ENCODE measurements around the gene MMD2. TPM values are rescaled to one million over a fixed set of nuclear protein-coding genes. Genes with fewer than 3 reads are reported as not detected.

The MMD2 gene
- total and polyA plus RNA-seq, 2 experiments from 2014 or later, result not detected

DNA sequence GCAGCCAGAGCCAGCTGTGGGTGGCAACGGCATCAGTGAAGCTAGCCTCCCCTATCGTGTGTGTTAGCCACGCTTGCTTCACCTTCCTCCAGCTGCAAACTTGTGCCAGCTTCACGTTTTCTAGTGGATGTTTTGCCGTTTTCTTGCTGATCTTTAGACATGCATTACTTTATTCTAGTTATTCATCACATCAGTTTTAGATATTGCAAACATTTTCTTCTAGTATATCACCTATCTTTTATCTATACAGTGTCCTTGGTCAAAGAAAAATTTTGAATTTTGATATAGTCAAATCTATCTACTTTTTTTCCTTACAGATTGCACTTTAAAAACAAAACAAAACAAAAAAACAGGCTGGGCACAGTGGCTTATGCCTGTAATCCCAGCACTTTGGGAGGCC is 90.5 kb downstream of the MMD2 start:
- Histone ChIP-seq H3K9me2 (replicated peaks; ENCODE audit: insufficient read depth) (no peaks in the 10 kb centered on the region), H2AFZ (no peak overlapping the region), H3K4me2 (no peak overlapping the region), H3K36me3 (replicated peaks; ENCODE audit: insufficient read depth, low read depth) (no peaks in the 10 kb centered on the region), H3K4me1 (ENCODE audit: insufficient read depth) (peaks cover 3% of the 10 kb centered on the region), H3K27me3 (no peaks in the 10 kb centered on the region), H3K4me3 (no peak overlapping the region), H4K20me1 (ENCODE audit: insufficient read depth, poor library complexity, severe bottlenecking) (no peaks in the 10 kb centered on the region), H3K79me2 (no peaks in the 10 kb centered on the region), H3K9me3 (ENCODE audit: low read depth) (peaks cover 3% of the 10 kb centered on the region), H3K27ac (no peak overlapping the region)
- WGBS (ENCODE audit: low lambda C conversion rate, missing lambda C conversion rate), result 98% methylated on average over 5 of the region's 5 CpGs
- no peak for TF ChIP-seq EZH2phosphoT487 (IDR thresholded peaks at IDR 0.05; ENCODE audit: low read depth, severe bottlenecking, unreplicated experiment)
- TF ChIP-seq, protein P1, sequence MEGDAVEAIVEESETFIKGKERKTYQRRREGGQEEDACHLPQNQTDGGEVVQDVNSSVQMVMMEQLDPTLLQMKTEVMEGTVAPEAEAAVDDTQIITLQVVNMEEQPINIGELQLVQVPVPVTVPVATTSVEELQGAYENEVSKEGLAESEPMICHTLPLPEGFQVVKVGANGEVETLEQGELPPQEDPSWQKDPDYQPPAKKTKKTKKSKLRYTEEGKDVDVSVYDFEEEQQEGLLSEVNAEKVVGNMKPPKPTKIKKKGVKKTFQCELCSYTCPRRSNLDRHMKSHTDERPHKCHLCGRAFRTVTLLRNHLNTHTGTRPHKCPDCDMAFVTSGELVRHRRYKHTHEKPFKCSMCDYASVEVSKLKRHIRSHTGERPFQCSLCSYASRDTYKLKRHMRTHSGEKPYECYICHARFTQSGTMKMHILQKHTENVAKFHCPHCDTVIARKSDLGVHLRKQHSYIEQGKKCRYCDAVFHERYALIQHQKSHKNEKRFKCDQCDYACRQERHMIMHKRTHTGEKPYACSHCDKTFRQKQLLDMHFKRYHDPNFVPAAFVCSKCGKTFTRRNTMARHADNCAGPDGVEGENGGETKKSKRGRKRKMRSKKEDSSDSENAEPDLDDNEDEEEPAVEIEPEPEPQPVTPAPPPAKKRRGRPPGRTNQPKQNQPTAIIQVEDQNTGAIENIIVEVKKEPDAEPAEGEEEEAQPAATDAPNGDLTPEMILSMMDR (IDR thresholded peaks at IDR 0.05; ENCODE audit: poor library complexity), result no peak
- DNase-seq (ENCODE audit: low spot score), result no peak

GRCh38 chr7:4866528-4867496 is 92.2 kb downstream of the MMD2 start:
- Histone ChIP-seq H3K4me2 (no peak overlapping the region), H3K27ac (no peak overlapping the region), H3K4me3 (no peak overlapping the region), H3K27me3 (peaks cover 6% of the 10 kb centered on the region), H3K9me2 (replicated peaks; ENCODE audit: insufficient read depth) (no peaks in the 10 kb centered on the region), H3K9me3 (ENCODE audit: low read depth) (peaks cover 3% of the 10 kb centered on the region), H3K4me1 (ENCODE audit: insufficient read depth) (no peaks in the 10 kb centered on the region), H3K79me2 (no peaks in the 10 kb centered on the region), H2AFZ (no peak overlapping the region), H3K36me3 (replicated peaks; ENCODE audit: insufficient read depth, low read depth) (no peaks in the 10 kb centered on the region), H4K20me1 (ENCODE audit: insufficient read depth, poor library complexity, severe bottlenecking) (no peaks in the 10 kb centered on the region)
- no peak for DNase-seq (ENCODE audit: low spot score)
- TF ChIP-seq, protein P1 (IDR thresholded peaks at IDR 0.05; ENCODE audit: poor library complexity), result no peak
- no peak for TF ChIP-seq EZH2phosphoT487 (IDR thresholded peaks at IDR 0.05; ENCODE audit: low read depth, severe bottlenecking, unreplicated experiment)
- TF ChIP-seq EZH2 (IDR thresholded peaks at IDR 0.05; ENCODE audit: borderline replicate concordance), result no peak
- 75% methylated on average over 9 of the region's 9 CpGs for WGBS (ENCODE audit: low lambda C conversion rate, missing lambda C conversion rate)

- no peak overlapping the region for H3K4me3 ChIP-seq
- H3K4me2 ChIP-seq, result no peak overlapping the region
- no peaks in the 10 kb centered on the region for H4K20me1 ChIP-seq (ENCODE audit: insufficient read depth, poor library complexity, severe bottlenecking)
- no peaks in the 10 kb centered on the region for H3K9me2 ChIP-seq (replicated peaks; ENCODE audit: insufficient read depth)
- no peak overlapping the region for H2AFZ ChIP-seq
- no peaks in the 10 kb centered on the region for H3K9me3 ChIP-seq (ENCODE audit: low read depth)
- H3K36me3 ChIP-seq (replicated peaks; ENCODE audit: insufficient read depth, low read depth), result no peaks in the 10 kb centered on the region
- H3K4me1 ChIP-seq (ENCODE audit: insufficient read depth), result no peaks in the 10 kb centered on the region
- no peaks in the 10 kb centered on the region for H3K79me2 ChIP-seq
- peaks cover 24% of the 10 kb centered on the region for H3K27me3 ChIP-seq
- DNase-seq (ENCODE audit: low spot score), result no peak
- H3K27ac ChIP-seq, result no peak overlapping the region
- WGBS (ENCODE audit: low lambda C conversion rate, missing lambda C conversion rate), result 96% methylated on average over 14 of the region's 14 CpGs
- TF ChIP-seq, protein P1 (IDR thresholded peaks at IDR 0.05; ENCODE audit: poor library complexity), result no peak
- TF ChIP-seq EZH2phosphoT487 (IDR thresholded peaks at IDR 0.05; ENCODE audit: low read depth, severe bottlenecking, unreplicated experiment) (no peak), EZH2 (IDR thresholded peaks at IDR 0.05; ENCODE audit: borderline replicate concordance) (no peak)
Observed at GRCh38 chr7:4862156-4862555, 96.8 kb downstream of the MMD2 start.

Measured in hepatocyte (in vitro differentiated cells).